Panc1 (cell line): ENCODE results near the gene PPFIA1. TPM values are rescaled to one million over a fixed set of nuclear protein-coding genes. Genes with fewer than 3 reads are reported as not detected.

Source experiments
- ATAC-seq: fragments of 200-7000 bp; cut with Tn5 transposase; 2 replicates; pipeline ENCODE4 v1.9.1; 2020; ENCODE audit warnings: mild to moderate bottlenecking, moderate library complexity
- BruUV-seq: library from RNA; stranded (reverse); fragments of 400-500 nt; replicated peaks from 2 replicates; lab custom pipeline; 2021; lab: Mats Ljungman, UMichigan
- CTCF ChIA-PET: fragments of 300-600 bp; sonication (Branson Sonifier 250); formaldehyde crosslinking; loops from one replicate; lab custom pipeline; 2022; ENCODE audit warnings: antibody characterized with exemption; lab: Charles Lee
- POLR2A ChIA-PET: fragments of 300-600 bp; sonication (Branson Sonifier 250); formaldehyde crosslinking; loops from one replicate; lab custom pipeline; 2022; ENCODE audit warnings: antibody characterized with exemption; lab: Charles Lee
- DNase-seq: peaks from one replicate; pipeline ENCODE4 v3.0.0-alpha.2; 2010; ENCODE audit warnings: low read depth, low spot score
- H3K27ac ChIP-seq: 2 replicates; pipeline ENCODE4 v1.5.1; 2011; ENCODE audit warnings: mild to moderate bottlenecking, low read length, inconsistent platforms
- H3K27me3 ChIP-seq: fragments of 200-500 bp; sonication (Bioruptor generic); 2 replicates; pipeline ENCODE4 v1.6.0; 2014; ENCODE audit warnings: low read length, inconsistent platforms; ENCODE audit not compliant: control insufficient read depth, insufficient read depth
- H3K36me3 ChIP-seq: fragments of 200-500 bp; sonication (Bioruptor generic); 2 replicates; pipeline ENCODE4 v1.5.1; 2014; ENCODE audit warnings: inconsistent platforms, mild to moderate bottlenecking, low read length, moderate library complexity; ENCODE audit not compliant: control insufficient read depth, insufficient read depth
- H3K4me1 ChIP-seq: 2 replicates; pipeline ENCODE4 v1.5.1; 2011; ENCODE audit warnings: inconsistent platforms, mild to moderate bottlenecking, low read length, moderate library complexity; ENCODE audit not compliant: control insufficient read depth, insufficient read depth
- H3K4me3 ChIP-seq, 2 experiments: 2 replicates each; pipeline ENCODE4 v1.5.1; 2011 to 2012; ENCODE audit warnings: low read depth in 2 of 2, low read length in 2 of 2, mild to moderate bottlenecking in 2 of 2, inconsistent platforms in 1 of 2, moderate library complexity in 1 of 2
- H3K9me3 ChIP-seq: fragments of 200-500 bp; sonication (Bioruptor generic); 2 replicates; pipeline ENCODE4 v1.5.1; 2014; ENCODE audit warnings: low read depth, mild to moderate bottlenecking, inconsistent platforms, low read length, moderate library complexity; ENCODE audit not compliant: control insufficient read depth, insufficient read depth
- CTCF ChIP-seq: fragments of 450-650 bp; IDR thresholded peaks from 2 replicates; pipeline ENCODE4 v1.5.1; 2017; ENCODE audit warnings: mild to moderate bottlenecking
- POLR2AphosphoS5 ChIP-seq: IDR thresholded peaks from 2 replicates; pipeline ENCODE4 v1.6.1; 2012; ENCODE audit warnings: mild to moderate bottlenecking, low read depth, low read length, moderate library complexity
- REST ChIP-seq, 2 experiments: IDR thresholded peaks; 2 replicates each; pipeline ENCODE4 v1.6.1; 2011 to 2012; ENCODE audit warnings: low read depth in 2 of 2, control low read depth in 1 of 2, low read length in 1 of 2, mild to moderate bottlenecking in 1 of 2, moderate library complexity in 1 of 2; ENCODE audit not compliant: insufficient read depth in 1 of 2
- SIN3A ChIP-seq: IDR thresholded peaks from 2 replicates; pipeline ENCODE4 v1.6.1; 2012; ENCODE audit warnings: low read depth, mild to moderate bottlenecking, low read length, moderate library complexity, borderline replicate concordance; ENCODE audit not compliant: insufficient read depth
- TCF7L2 ChIP-seq: IDR thresholded peaks from 2 replicates; pipeline ENCODE4 v1.6.1; 2011; ENCODE audit warnings: mild to moderate bottlenecking, low read depth, low read length, inconsistent platforms
- in situ Hi-C: cut with HindIII; loops from 2 replicates; pipeline ENCODE4 v1.10.0; 2016; ENCODE audit warnings: low sequenced_read_pairs, low pct_unique_long_range_greater_than_20kb
- intact Hi-C: fragments of 100-400 bp; cut with micrococcal nuclease; formaldehyde crosslinking; loops from one replicate; pipeline ENCODE4 v1.10.0; 2022; ENCODE audit not compliant: unreplicated experiment
- total RNA-seq: library from RNA; stranded (reverse); gene quantifications from one replicate; pipeline ENCODE4 v1.2.1, GENCODE V29; 2021; ENCODE audit not compliant: unreplicated experiment

PPFIA1 gene
- total RNA-seq, 1 experiment from 2014 or later, result 101 TPM

- DNase-seq (peak; percentile 98), ATAC-seq (peak; percentile 96)
- TF ChIP-seq SIN3A, result no peak
- TF ChIP-seq TCF7L2, result peak; percentile 94
- peak; percentile 57; the same call in 1 of the 2 replicates for TF ChIP-seq POLR2AphosphoS5
- TF ChIP-seq CTCF, result no peak
- no peak for TF ChIP-seq REST (IDR thresholded peaks at IDR 0.05; ENCODE audit: insufficient read depth in 1 of 2, low read depth in 2 of 2, low read length in 1 of 2)
- peak overlapping the region; percentile 78; the same call in 1 of the 2 replicates for H3K27ac ChIP-seq
- BruUV-seq, result no TSS peak
- in situ Hi-C loops (no loop called here), intact Hi-C loops (no loop called here)
- ChIA-PET POLR2A (no interaction called here), CTCF (interaction anchor here (0.9 kb wide), 1 partner anchor 20 kb away, joined by 3 read pairs; no protein-coding TSS in a partner anchor)
- no peaks in the 10 kb centered on the region for H3K36me3 ChIP-seq
- no peaks in the 10 kb centered on the region for H3K27me3 ChIP-seq
- peaks cover 13% of the 10 kb centered on the region for H3K4me1 ChIP-seq
- H3K9me3 ChIP-seq, result no peaks in the 10 kb centered on the region; the same call in 1 of the 2 replicates
- peak overlapping the region in 1 of 2 experiments; percentile 12; a peak in 1 of 4 replicates for H3K4me3 ChIP-seq
Observed at GRCh38 chr11:70233511-70233934, 37.0 kb upstream of the PPFIA1 start.

GRCh38 chr11:70233962-70234361 lies 36.5 kb upstream of the PPFIA1 start:
- DNase-seq (no peak), ATAC-seq (no peak)
- Histone ChIP-seq H3K4me3 (peak overlapping the region in 1 of 2 experiments; percentile 12; a peak in 1 of 4 replicates), H3K27me3 (no peaks in the 10 kb centered on the region), H3K4me1 (peaks cover 13% of the 10 kb centered on the region), H3K36me3 (no peaks in the 10 kb centered on the region), H3K9me3 (no peaks in the 10 kb centered on the region; the same call in 1 of the 2 replicates), H3K27ac (peak overlapping the region; percentile 78)
- POLR2A ChIA-PET, result no interaction called here
- BruUV-seq, result no TSS peak
- no peak for TF ChIP-seq SIN3A
- TF ChIP-seq CTCF, result no peak
- TF ChIP-seq REST (IDR thresholded peaks at IDR 0.05; ENCODE audit: insufficient read depth in 1 of 2, low read depth in 2 of 2, low read length in 1 of 2), result no peak
- TF ChIP-seq TCF7L2, result no peak
- in situ Hi-C loops (no loop called here), intact Hi-C loops (no loop called here)
- CTCF ChIA-PET, result no interaction called here
